HL-60 (cell line): ENCODE results near the gene MAP6.

Experiments used
- DNase-seq, 2 experiments: peaks; one replicate each; pipeline ENCODE4 v3.0.0-alpha.2; 2010 to 2020; ENCODE audit warnings: low read depth in 1 of 2, low spot score in 1 of 2
- H3K27ac ChIP-seq: fragments of 250-450 bp; sonication (Bioruptor Pico); replicated peaks from 2 replicates; pipeline ENCODE4 v1.5.1; 2020; ENCODE audit warnings: mild to moderate bottlenecking, moderate library complexity
- H3K27me3 ChIP-seq: fragments of 250-450 bp; sonication (Bioruptor Pico); 2 replicates; pipeline ENCODE4 v1.5.1; 2021; ENCODE audit warnings: mild to moderate bottlenecking, moderate library complexity; ENCODE audit not compliant: insufficient read depth, poor library complexity, severe bottlenecking
- H3K4me3 ChIP-seq: replicated peaks from 2 replicates; pipeline ENCODE4 v1.5.1; 2011; ENCODE audit warnings: mild to moderate bottlenecking, control low read depth, low read length; ENCODE audit not compliant: insufficient read depth
- GABPA ChIP-seq: IDR thresholded peaks from 2 replicates; pipeline ENCODE4 v1.6.1; 2012; ENCODE audit warnings: low read depth
- POLR2AphosphoS5 ChIP-seq: IDR thresholded peaks from 2 replicates; pipeline ENCODE4 v1.6.1; 2012; ENCODE audit warnings: low read depth
- SPI1 ChIP-seq: IDR thresholded peaks from 2 replicates; pipeline ENCODE4 v1.6.1; 2012; ENCODE audit warnings: low read depth, mild to moderate bottlenecking, borderline replicate concordance
- TF ChIP-seq, protein P1 (sequence below): IDR thresholded peaks from 2 replicates; pipeline ENCODE4 v1.6.1; 2012; ENCODE audit warnings: low read depth; ENCODE audit not compliant: insufficient replicate concordance
- TF ChIP-seq, protein P2 (sequence below): IDR thresholded peaks from one replicate; pipeline ENCODE4 v1.5.1; 2011; ENCODE audit warnings: low read length, control low read depth, inconsistent platforms; ENCODE audit not compliant: insufficient read depth

MAP6 gene

DNA sequence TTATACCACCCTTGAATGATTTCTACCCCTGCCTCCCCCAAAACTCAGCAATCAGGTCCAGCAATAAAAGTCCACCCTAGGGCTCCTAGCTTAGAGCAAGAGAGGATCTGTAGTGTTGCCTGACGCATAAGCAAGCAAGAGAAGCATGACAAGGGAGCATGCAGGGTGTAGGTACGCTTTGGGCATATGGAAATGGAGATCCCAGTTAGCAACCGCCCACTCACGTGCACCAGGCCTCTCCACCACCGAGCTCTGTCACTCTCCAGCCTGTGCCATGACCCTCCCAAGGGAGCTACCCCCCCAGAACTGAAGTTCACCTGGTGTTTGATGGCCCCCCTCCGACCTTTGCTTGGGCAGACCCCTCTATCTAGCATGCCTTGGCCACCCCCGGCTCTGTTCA lies 67.3 kb downstream of the MAP6 start:
- no peak for DNase-seq
- peaks cover 6% of the 10 kb centered on the region for H3K27me3 ChIP-seq
- H3K27ac ChIP-seq, result no peak overlapping the region
- no peak overlapping the region for H3K4me3 ChIP-seq
- TF ChIP-seq SPI1 (no peak), POLR2AphosphoS5 (no peak), GABPA (no peak)
- TF ChIP-seq, protein P1, sequence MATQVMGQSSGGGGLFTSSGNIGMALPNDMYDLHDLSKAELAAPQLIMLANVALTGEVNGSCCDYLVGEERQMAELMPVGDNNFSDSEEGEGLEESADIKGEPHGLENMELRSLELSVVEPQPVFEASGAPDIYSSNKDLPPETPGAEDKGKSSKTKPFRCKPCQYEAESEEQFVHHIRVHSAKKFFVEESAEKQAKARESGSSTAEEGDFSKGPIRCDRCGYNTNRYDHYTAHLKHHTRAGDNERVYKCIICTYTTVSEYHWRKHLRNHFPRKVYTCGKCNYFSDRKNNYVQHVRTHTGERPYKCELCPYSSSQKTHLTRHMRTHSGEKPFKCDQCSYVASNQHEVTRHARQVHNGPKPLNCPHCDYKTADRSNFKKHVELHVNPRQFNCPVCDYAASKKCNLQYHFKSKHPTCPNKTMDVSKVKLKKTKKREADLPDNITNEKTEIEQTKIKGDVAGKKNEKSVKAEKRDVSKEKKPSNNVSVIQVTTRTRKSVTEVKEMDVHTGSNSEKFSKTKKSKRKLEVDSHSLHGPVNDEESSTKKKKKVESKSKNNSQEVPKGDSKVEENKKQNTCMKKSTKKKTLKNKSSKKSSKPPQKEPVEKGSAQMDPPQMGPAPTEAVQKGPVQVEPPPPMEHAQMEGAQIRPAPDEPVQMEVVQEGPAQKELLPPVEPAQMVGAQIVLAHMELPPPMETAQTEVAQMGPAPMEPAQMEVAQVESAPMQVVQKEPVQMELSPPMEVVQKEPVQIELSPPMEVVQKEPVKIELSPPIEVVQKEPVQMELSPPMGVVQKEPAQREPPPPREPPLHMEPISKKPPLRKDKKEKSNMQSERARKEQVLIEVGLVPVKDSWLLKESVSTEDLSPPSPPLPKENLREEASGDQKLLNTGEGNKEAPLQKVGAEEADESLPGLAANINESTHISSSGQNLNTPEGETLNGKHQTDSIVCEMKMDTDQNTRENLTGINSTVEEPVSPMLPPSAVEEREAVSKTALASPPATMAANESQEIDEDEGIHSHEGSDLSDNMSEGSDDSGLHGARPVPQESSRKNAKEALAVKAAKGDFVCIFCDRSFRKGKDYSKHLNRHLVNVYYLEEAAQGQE, result no peak
- TF ChIP-seq, protein P2, sequence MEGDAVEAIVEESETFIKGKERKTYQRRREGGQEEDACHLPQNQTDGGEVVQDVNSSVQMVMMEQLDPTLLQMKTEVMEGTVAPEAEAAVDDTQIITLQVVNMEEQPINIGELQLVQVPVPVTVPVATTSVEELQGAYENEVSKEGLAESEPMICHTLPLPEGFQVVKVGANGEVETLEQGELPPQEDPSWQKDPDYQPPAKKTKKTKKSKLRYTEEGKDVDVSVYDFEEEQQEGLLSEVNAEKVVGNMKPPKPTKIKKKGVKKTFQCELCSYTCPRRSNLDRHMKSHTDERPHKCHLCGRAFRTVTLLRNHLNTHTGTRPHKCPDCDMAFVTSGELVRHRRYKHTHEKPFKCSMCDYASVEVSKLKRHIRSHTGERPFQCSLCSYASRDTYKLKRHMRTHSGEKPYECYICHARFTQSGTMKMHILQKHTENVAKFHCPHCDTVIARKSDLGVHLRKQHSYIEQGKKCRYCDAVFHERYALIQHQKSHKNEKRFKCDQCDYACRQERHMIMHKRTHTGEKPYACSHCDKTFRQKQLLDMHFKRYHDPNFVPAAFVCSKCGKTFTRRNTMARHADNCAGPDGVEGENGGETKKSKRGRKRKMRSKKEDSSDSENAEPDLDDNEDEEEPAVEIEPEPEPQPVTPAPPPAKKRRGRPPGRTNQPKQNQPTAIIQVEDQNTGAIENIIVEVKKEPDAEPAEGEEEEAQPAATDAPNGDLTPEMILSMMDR, result no peak

DNA sequence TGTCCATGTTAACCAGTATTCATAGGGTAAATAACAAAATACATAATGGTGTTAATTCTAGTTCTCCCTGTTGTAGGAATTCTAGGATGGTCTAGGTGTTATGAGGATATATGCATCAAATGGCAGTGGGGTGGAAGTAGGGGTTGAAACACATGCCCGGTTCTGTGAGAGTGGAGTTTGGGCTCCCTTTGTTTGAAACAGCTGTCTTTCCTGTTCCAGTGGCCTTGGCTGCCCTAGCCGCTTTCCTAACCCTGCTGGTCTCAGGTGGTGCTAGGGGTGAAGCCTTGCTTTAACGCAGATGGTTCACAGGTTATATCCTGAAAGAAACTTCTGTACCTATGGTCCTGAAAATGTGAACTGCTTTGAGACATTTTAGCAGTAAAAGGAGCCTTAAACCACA lies 68.5 kb downstream of the MAP6 start:
- no peak for TF ChIP-seq POLR2AphosphoS5
- TF ChIP-seq SPI1, result no peak
- no peak for TF ChIP-seq GABPA
- TF ChIP-seq, protein P1, result no peak
- TF ChIP-seq, protein P2, result no peak
- Histone ChIP-seq H3K4me3 (no peak overlapping the region), H3K27ac (no peak overlapping the region), H3K27me3 (peaks cover 3% of the 10 kb centered on the region)
- no peak for DNase-seq

DNA sequence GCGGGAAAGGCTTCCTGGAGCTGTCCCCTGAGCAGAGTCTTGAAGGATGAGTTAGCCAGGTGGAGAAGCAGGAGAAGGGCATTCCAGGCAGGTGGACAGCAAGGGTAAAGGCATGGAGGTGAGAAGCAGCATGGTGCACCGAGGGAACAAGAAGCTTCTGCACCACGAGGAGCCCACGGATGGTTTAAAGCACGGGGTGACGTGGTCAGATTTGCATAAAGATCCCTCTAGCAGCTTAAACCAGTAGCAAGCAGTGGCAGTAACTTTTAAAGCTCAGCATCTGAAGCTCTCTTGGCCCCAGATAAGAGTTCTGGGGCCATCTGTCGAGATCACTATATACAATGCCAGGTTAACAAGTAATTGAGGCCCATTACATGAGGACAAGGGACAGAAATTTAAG lies 69.9 kb downstream of the MAP6 start:
- Histone ChIP-seq H3K27me3 (peaks cover 5% of the 10 kb centered on the region), H3K27ac (no peak overlapping the region), H3K4me3 (no peak overlapping the region)
- DNase-seq, result no peak
- TF ChIP-seq GABPA (no peak), SPI1 (no peak), POLR2AphosphoS5 (no peak)
- TF ChIP-seq, protein P2, result no peak
- TF ChIP-seq, protein P1, result no peak
